BJ (cell line): Measurements from ENCODE around the gene DDR1. TPM values are rescaled to one million over a fixed set of nuclear protein-coding genes. Genes with fewer than 3 reads are reported as not detected.

Experiments used
- CTCF ChIA-PET: fragments of 350-600 bp; formaldehyde crosslinking; extraction: SDS; loops from one replicate; lab custom pipeline; 2021; ENCODE audit warnings: antibody characterized with exemption, inconsistent platforms; lab: Yijun Ruan, JAX
- POLR2A ChIA-PET: fragments of 300-600 bp; sonication (Branson Sonifier 250); formaldehyde crosslinking; extraction: SDS; loops from one replicate; lab custom pipeline; 2021; ENCODE audit warnings: antibody characterized with exemption; lab: Charles Lee
- DNase-seq: peaks from one replicate; pipeline ENCODE4 v3.0.0-alpha.2; 2011; ENCODE audit warnings: low read depth
- H3K27me3 ChIP-seq: 2 replicates; pipeline ENCODE4 v1.6.0; 2011; ENCODE audit warnings: low read length; ENCODE audit not compliant: control insufficient read depth, insufficient read depth
- H3K36me3 ChIP-seq: 2 replicates; pipeline ENCODE4 v1.5.1; 2011; ENCODE audit warnings: low read length; ENCODE audit not compliant: control insufficient read depth, insufficient read depth
- H3K4me3 ChIP-seq: 2 replicates; pipeline ENCODE4 v1.5.1; 2011; ENCODE audit warnings: low read depth, mild to moderate bottlenecking, control low read depth, low read length
- CTCF ChIP-seq: IDR thresholded peaks from 2 replicates; pipeline ENCODE4 v1.5.1; 2011; ENCODE audit warnings: low read depth, mild to moderate bottlenecking, control low read depth, inconsistent platforms, low read length, moderate library complexity; ENCODE audit not compliant: insufficient read depth
- polyA plus RNA-seq: library from polyadenylated mRNA; depleted of rRNA; stranded (reverse); fragments of >200 nt; gene quantifications from 2 replicates; pipeline ENCODE4 v1.2.3, GENCODE V29; 2011; rRNA removed
- small RNA-seq: library from RNA; depleted of rRNA; stranded (forward); fragments of <200 nt; gene quantifications from one replicate; pipeline ENCODE3, GENCODE V24; 2012; ENCODE audit warnings: low replicate concordance, low read depth; ENCODE audit not compliant: insufficient read length

The DDR1 gene
- polyA plus RNA-seq, 1 experiment, result 17.0 TPM

- DNase-seq, result no peak
- Histone ChIP-seq H3K36me3 (no peaks in the 10 kb centered on the region), H3K4me3 (no peak overlapping the region), H3K27me3 (peaks cover 13% of the 10 kb centered on the region)
- ChIA-PET POLR2A (no interaction called here), CTCF (interaction anchor here (1.0 to 1.2 kb wide), 2 partner anchors 105 to 140 kb away, joined by 3 to 5 read pairs; no protein-coding TSS in a partner anchor)
- no peak for TF ChIP-seq CTCF
Observed at GRCh38 chr6:30947231-30947630, 62.9 kb downstream of the DDR1 start.

- CTCF ChIA-PET, result interaction anchor here (0.6 to 0.7 kb wide), 2 partner anchors 12 to 16 kb away, joined by 3 read pairs; no protein-coding TSS in a partner anchor
Observed at GRCh38 chr6:30948811-30949210, 64.5 kb downstream of the DDR1 start.

More at GRCh38 chr6:30948811-30949210, 64.5 kb downstream of the DDR1 start:
- Histone ChIP-seq H3K4me3 (no peak overlapping the region), H3K27me3 (peaks cover 20% of the 10 kb centered on the region), H3K36me3 (no peaks in the 10 kb centered on the region)
- no peak for TF ChIP-seq CTCF
- POLR2A ChIA-PET, result no interaction called here
- DNase-seq, result no peak

Small RNA genes within 50 kb of the gene (small RNA-seq; reads per million reads assigned to genes)
- not detected for gene RF00019

Other genes starting within 250 kb of the DDR1 start
- 5.4 and 6.0 TPM in 2 replicates for gene C6orf136, start 237.4 kb upstream of the DDR1 start, polyA plus RNA-seq
- 25.1 and 44.5 TPM in 2 replicates for gene DHX16, start 211.5 kb upstream of the DDR1 start, polyA plus RNA-seq
- gene PPP1R18, start 197.9 kb upstream of the DDR1 start, polyA plus RNA-seq, result 87.5 and 121 TPM in 2 replicates
- 12.6 and 19.7 TPM in 2 replicates for gene NRM, start 193.5 kb upstream of the DDR1 start, polyA plus RNA-seq
- 5.1 and 7.5 TPM in 2 replicates for gene MDC1, start 167.2 kb upstream of the DDR1 start, polyA plus RNA-seq
- 1,140 and 1,840 TPM in 2 replicates for gene TUBB, start 164.2 kb upstream of the DDR1 start, polyA plus RNA-seq
- 205 and 292 TPM in 2 replicates for gene FLOT1, start 141.8 kb upstream of the DDR1 start, polyA plus RNA-seq
- 43.7 and 51.7 TPM in 2 replicates for gene IER3, start 140.0 kb upstream of the DDR1 start, polyA plus RNA-seq
- gene GTF2H4, start 23.7 kb downstream of the DDR1 start, polyA plus RNA-seq, result 24.9 and 28.2 TPM in 2 replicates
- 14.8 and 16.1 TPM in 2 replicates for gene VARS2, start 29.7 kb downstream of the DDR1 start, polyA plus RNA-seq
- not detected in 2 replicates for gene SFTA2, start 47.7 kb downstream of the DDR1 start, polyA plus RNA-seq
- gene MUCL3, start 56.5 kb downstream of the DDR1 start, polyA plus RNA-seq, result not detected in 2 replicates
- not detected in 2 replicates for gene MUC21, start 99.2 kb downstream of the DDR1 start, polyA plus RNA-seq
- gene MUC22, start 126.0 kb downstream of the DDR1 start, polyA plus RNA-seq, result not detected in 2 replicates
- not detected in 2 replicates for gene C6orf15, start 228.1 kb downstream of the DDR1 start, polyA plus RNA-seq
- gene PSORS1C1, start 230.3 kb downstream of the DDR1 start, polyA plus RNA-seq, result 4.9 and 6.7 TPM in 2 replicates
- gene CDSN, start 235.9 kb downstream of the DDR1 start, polyA plus RNA-seq, result not detected in 2 replicates